NT2/D1 (cell line): ENCODE results near the gene IRAG1.

Source experiments
- SUZ12 ChIP-seq: IDR thresholded peaks from 2 replicates; pipeline ENCODE4 v1.6.1; 2011; ENCODE audit not compliant: insufficient read length, insufficient read depth; ENCODE audit errors: extremely low read depth
- YY1 ChIP-seq: IDR thresholded peaks from 2 replicates; pipeline ENCODE4 v1.6.1; 2011; ENCODE audit not compliant: insufficient read length, insufficient read depth
- ZNF274 ChIP-seq: IDR thresholded peaks from 2 replicates; pipeline ENCODE4 v1.6.1; 2011; ENCODE audit warnings: mild to moderate bottlenecking, low read depth, low read length

- TF ChIP-seq YY1 (no peak), SUZ12 (no peak), ZNF274 (no peak)
These were observed 15.5 kb downstream of the IRAG1 start for GRCh38 chr11:10678101-10678500.
